ENCODE measurements around the gene ST7L.

DNA sequence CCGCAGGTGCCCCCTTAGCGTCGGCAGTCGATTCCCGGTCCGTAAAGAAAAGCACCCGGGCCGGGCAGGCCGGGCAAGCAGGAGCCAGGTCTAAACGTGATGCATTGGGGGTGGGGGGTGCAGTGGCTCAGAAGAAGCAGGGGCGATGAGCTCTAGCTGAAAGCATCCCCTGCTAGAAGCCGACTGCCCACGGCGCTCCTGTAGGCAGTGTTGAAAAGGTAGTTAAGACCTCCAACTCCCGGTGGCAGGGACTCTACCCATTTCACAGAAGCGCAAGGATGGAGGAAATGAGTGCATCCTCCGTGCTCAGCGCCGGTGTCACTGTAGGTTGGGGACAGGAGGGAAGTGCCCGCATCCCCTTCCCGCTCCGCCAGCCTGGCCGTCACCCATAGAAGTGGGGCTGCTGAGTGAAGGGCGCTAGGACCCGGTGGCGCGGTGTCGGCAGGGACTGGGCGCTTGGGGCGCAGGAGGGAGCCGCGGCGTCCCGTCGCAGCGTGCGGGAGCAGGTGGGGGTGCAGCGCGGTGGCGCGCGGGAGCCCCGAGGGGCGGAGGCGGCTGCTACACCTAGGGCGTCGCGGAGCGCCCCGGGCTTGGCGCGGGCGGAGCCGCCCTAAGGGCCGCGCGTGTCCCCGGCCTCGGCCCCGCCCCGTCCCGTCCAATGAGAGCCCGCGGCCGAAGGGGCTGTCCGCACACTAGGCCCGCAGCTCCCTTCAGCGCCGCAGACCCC, 110.5 kb downstream of the ST7L start, which contains the start of gene WNT2B:
- no peak for TF ChIP-seq CEBPB (IDR thresholded peaks at IDR 0.05)
- no peak for TF ChIP-seq RAD21 (IDR thresholded peaks at IDR 0.05; ENCODE audit: low read depth)
- TF ChIP-seq EGR1 (IDR thresholded peaks at IDR 0.05) = no peak
- TF ChIP-seq ZBTB7A (IDR thresholded peaks at IDR 0.05; ENCODE audit: low read depth) = peak; percentile 70; the same call in 1 of the 2 replicates
- TF ChIP-seq, protein P1, sequence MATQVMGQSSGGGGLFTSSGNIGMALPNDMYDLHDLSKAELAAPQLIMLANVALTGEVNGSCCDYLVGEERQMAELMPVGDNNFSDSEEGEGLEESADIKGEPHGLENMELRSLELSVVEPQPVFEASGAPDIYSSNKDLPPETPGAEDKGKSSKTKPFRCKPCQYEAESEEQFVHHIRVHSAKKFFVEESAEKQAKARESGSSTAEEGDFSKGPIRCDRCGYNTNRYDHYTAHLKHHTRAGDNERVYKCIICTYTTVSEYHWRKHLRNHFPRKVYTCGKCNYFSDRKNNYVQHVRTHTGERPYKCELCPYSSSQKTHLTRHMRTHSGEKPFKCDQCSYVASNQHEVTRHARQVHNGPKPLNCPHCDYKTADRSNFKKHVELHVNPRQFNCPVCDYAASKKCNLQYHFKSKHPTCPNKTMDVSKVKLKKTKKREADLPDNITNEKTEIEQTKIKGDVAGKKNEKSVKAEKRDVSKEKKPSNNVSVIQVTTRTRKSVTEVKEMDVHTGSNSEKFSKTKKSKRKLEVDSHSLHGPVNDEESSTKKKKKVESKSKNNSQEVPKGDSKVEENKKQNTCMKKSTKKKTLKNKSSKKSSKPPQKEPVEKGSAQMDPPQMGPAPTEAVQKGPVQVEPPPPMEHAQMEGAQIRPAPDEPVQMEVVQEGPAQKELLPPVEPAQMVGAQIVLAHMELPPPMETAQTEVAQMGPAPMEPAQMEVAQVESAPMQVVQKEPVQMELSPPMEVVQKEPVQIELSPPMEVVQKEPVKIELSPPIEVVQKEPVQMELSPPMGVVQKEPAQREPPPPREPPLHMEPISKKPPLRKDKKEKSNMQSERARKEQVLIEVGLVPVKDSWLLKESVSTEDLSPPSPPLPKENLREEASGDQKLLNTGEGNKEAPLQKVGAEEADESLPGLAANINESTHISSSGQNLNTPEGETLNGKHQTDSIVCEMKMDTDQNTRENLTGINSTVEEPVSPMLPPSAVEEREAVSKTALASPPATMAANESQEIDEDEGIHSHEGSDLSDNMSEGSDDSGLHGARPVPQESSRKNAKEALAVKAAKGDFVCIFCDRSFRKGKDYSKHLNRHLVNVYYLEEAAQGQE (IDR thresholded peaks at IDR 0.05; ENCODE audit: low read depth) = no peak
- no peak for TF ChIP-seq FOXM1 (IDR thresholded peaks at IDR 0.05; ENCODE audit: borderline replicate concordance, low read depth)
- no peak for TF ChIP-seq CREB1 (IDR thresholded peaks at IDR 0.05; ENCODE audit: low read depth)
- TF ChIP-seq, protein P2, sequence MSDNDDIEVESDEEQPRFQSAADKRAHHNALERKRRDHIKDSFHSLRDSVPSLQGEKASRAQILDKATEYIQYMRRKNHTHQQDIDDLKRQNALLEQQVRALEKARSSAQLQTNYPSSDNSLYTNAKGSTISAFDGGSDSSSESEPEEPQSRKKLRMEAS (IDR thresholded peaks at IDR 0.05) = peak; percentile 67
- TF ChIP-seq EP300 (IDR thresholded peaks at IDR 0.05; ENCODE audit: borderline replicate concordance) = no peak
- TF ChIP-seq TAF1 (IDR thresholded peaks at IDR 0.05; ENCODE audit: low read depth) = no peak
